CD1c-positive myeloid dendritic cell (primary cell): Measurements from ENCODE around the gene IL9R.
"Not testable (repeated sequence)": the region's sequence is repeated elsewhere in the genome, so short reads cannot be mapped to it uniquely, and the experiment has no call there.

ENCODE experiments used
- DNase-seq: peaks from one replicate; pipeline ENCODE4 v3.0.0-alpha.2; 2016; ENCODE audit errors: extremely low spot score

Gene IL9R

DNA sequence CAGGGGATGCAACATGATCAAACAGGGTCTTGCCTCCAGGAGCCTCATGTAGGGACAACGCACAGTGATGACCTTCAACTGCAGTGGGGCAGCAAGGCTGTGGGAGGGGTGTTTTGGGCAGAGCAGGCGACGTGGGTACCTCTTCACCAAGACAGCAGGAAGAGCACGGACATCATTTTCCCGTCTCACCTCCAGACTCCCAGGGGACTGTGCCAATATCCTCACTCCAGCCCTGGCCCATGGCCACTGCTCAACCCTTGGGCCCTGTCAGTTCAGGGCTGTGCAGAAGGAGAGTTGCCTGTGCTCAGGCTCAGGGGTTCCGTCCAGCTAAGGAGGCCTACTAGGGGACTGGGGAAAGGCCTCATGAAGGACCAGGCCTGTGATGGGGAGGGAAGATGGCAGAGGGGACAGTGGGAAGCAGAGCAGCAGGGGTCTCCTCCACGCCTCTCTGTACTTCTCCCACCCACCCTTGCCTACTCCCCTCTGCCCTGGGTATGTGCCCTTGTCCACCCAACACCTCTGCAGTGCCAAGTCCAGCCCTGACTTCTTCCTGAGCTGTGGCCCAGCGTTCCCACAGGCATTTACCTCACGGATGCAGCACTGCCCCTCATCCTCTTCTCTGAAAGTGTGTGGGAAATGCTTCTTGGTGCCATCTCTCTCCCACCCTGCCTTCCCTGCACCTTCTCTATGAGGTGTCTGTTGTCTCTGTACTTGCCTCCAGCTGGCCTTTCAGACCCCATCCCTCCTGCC, 1.4 kb downstream of the IL9R start:
- DNase-seq, result no peak

- not testable (repeated sequence) for DNase-seq
These were observed 2.3 kb downstream of the IL9R start for GRCh38 chrX:155999751-156000150.

DNA sequence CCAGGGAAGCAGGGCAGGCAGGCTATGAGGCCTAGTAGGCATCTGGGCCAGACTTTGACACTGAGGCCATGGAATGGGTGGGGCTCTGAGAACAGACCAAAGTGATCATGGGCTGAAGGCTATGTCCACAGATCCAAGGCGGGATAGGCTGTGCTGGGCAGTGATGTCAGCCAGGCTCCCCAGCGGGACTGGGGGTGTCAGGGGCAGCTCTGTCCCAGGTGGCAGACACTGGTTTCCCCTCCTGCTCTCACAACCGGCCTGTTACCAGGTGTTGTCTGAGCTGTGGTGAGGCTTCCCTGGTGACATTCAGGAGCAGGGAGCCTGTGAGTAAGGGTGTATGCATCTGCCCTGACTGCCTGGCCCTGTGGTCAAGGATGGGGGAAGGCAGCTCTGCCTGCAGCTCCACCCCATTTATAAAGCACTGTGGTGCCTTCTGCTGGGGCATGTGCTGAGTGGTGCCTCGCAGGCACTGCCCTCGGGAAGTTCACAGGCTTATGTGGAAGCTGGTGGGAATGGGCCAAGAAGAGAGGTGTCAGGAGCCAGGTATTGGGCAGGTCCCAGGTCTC, 2.9 kb downstream of the IL9R start:
- DNase-seq, result no peak

GRCh38 chrX:156001001-156001666, 3.6 kb downstream of the IL9R start:
- no peak for DNase-seq

GRCh38 chrX:156001667-156002021, 4.1 kb downstream of the IL9R start:
- no peak for DNase-seq

DNA sequence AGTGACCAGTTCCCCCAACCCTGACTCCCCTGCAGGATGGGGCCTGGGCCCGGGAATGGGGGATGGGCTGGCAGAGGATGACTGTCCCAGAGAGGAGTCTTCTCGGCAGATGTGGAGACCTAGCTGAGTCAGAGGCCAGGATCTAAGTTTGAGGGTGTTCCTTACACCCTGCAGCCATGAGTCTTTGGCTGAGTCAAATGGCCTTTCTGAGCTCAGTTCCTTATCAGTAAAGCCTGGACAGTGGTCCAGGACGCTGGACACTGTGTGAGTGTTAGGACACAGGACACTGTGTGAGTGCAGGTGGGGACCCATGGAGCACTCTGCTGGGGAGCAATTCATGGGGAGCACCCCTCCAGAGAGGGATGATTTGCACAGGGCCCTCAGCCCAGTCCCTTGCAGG, 5.0 kb downstream of the IL9R start:
- no peak for DNase-seq

- DNase-seq, result no peak
These were observed 6.1 kb downstream of the IL9R start for GRCh38 chrX:156003486-156004185.

GRCh38 chrX:156004256-156004655, 6.8 kb downstream of the IL9R start:
- no peak for DNase-seq

DNA sequence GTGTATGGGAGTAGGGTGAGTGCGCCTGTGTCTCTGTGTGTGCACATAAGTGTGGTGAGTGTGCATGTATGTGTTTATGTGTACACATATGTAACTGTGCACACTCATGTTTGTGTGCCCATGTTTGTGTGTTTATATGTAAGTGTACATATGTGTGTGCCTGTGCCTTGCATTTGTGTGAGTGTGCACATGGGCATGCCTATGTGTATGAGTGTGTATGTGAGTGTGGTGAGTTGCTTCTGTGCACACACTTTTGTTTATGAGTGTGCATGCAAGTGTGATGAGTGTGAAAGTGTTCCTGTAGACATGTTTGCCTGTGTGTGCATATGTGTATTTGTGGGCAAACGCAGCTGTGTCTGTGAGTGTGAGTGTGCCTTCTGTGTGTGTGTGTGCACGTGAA, 7.2 kb downstream of the IL9R start:
- no peak for DNase-seq

DNA sequence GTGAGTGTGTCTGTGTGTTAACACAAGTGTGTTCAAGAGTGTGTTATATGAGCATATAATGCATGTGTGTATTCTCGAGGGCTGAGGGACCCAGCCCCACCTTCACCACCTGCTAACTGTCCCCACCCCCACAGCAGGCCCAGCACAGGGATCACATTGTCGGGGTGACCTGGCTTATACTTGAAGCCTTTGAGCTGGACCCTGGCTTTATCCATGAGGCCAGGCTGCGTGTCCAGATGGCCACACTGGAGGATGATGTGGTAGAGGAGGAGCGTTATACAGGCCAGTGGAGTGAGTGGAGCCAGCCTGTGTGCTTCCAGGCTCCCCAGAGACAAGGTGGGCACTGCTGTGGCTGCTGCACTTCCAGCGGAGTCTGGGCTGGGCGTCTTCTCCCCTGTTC, 7.6 kb downstream of the IL9R start:
- no peak for DNase-seq

DNA sequence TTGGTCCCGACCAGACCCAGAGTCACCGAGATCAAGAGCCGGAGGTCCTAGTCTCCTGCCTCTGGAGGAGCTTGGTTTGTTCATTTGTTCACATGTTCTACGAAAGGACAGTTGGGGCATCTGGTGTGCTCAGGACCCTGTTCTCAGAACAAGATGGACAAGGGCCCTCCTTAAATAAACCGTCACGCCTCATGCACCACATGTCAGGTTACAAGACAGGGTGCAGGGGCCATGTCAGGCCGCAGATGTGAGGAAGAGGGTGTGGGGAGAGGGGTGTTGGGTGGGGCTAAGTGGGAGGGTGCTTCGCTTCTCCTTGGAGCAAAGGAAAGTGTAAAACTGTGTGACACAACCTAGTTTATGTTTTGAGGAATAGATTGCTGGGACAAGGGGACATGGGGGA, 9.0 kb downstream of the IL9R start:
- DNase-seq, result not testable (repeated sequence)

DNA sequence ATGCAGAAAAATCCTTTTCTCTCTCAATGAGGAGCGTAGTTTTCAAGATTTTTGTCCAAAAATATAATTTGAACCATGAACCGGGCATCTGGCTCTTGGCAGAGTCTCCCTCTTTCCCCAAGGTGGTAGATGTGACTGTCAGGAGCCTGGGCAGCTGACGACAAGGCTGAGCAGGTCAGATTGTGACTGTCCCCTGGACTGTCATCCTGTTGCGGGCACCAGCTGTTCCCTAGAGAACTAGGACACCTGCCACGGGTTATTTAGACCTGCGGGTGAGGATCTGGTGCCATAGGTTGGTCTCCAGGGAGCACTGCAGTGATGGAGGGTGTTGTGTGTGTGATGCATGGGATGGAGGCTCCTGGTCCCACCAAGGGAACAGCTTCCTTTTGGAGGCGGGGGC, 10.9 kb downstream of the IL9R start:
- DNase-seq, result not testable (repeated sequence)

- DNase-seq, result no peak
These were observed 11.4 kb downstream of the IL9R start for GRCh38 chrX:156008915-156009314.

- not testable (repeated sequence) for DNase-seq
These were observed 12.2 kb downstream of the IL9R start for GRCh38 chrX:156009691-156010090.

DNA sequence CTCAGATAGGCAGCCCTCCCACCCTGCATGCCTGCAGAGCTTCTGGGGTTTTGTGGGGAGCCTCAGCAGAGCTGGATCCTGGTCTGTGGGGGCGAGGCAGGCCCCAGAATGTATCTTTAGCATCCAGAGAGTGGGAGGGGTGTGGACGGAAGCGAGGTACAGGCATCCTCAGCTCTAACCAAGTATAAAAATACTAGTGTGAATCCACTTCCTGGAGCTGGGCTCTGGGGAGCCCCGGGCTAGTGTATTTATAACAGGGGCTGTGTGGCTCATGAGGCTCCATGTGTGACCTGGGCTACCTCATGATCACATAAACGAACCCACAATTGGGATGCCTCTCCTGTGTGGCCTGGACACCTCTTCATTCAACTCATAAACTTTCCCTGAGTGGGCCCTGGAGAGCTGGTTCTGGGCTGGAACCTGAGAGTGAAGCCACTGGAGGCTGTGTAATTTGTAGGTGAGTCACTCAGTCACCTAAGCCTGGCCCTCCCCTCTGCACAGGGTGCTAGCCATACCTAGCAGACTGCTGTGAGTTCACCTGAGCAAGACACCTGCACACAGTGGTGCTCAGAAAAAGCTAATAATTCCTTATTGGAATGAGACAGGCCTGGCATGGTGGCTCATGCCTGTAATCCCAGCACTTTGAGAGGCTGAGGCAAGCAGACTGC, 15.9 kb downstream of the IL9R start:
- not testable (repeated sequence) for DNase-seq

- not testable (repeated sequence) for DNase-seq
These were observed 22.4 kb downstream of the IL9R start for GRCh38 chrX:156019846-156020245.

GRCh38 chrX:156023002-156023401, 25.5 kb downstream of the IL9R start:
- not testable (repeated sequence) for DNase-seq

- not testable (repeated sequence) for DNase-seq
These were observed 27.5 kb downstream of the IL9R start for GRCh38 chrX:156024949-156025492.

DNA sequence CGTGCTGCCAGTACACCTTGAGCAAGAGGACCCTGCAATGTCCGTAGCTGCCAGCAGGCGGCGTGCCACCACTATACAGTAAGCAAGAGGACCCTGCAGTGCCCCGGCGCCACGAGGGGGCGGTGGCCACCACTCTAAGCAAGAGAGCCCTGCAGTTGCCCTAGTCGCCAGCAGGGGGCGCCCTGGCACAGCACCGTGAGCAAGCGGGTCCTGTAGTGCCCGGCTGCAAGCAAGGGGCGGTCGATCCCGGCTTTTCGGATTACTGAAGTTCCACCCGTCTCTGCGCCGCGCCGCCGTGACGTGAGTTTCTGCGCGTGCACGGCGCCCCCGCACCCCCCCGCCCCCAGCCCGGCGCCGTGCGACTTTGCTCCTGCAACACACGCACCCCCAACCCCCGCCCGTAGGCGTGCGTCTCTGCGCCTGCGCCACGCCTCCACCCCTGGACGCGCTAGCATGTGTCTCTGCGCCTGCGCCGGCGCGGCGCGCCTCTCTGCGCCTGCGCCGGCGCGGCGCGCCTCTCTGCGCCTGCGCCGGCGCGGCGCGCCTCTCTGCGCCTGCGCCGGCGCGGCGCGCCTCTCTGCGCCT, 31.2 kb downstream of the IL9R start:
- not testable (repeated sequence) for DNase-seq

DNA sequence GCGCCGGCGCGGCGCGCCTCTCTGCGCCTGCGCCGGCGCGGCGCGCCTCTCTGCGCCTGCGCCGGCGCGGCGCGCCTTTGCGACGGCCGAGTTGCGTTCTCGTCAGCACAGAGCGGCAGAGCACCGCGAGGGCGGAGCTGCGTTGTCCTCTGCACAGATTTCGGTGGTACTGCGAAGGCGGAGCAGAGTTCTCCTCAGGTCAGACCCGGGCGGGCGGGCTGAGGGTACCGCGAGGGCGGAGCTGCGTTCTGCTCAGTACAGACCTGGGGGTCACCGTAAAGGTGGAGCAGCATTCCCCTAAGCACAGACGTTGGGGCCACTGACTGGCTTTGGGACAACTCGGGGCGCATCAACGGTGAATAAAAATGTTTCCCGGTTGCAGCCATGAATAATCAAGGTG, 31.8 kb downstream of the IL9R start:
- DNase-seq, result not testable (repeated sequence)

DNA sequence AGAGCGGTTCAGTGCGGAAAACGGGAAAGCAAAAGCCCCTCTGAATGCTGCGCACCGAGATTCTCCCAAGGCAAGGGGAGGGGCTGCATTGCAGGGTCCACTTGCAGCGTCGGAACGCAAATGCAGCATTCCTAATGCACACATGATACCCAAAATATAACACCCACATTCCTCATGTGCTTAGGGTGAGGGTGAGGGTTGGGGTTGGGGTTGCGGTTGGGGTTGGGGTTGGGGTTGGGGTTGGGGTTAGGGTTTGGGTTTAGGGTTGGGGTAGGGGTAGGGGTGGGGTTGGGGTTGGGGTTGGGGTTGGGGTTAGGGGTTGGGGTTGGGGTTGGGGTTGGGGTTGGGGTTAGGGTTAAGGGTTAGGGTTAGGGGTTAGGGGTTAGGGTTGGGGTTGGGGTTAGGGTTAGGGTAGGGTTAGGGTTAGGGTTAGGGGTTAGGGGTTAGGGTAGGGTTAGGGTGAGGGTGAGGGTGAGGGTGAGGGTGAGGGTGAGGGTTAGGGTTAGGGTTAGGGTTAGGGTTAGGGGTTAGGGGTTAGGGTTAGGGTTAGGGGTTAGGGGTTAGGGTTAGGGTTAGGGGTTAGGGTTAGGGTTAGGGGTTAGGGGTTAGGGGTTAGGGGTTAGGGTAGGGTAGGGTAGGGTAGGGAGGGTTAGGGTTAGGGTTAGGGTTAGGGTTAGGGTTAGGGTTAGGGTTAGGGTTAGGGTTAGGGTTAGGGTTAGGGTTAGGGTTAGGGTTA, 32.4 kb downstream of the IL9R start:
- DNase-seq, result not testable (repeated sequence)
